ENCODE data around the gene PCYT2.
A peak's percentile ranks its signal among the peaks of the same experiment; 100 is the strongest.

The PCYT2 gene

GRCh38 chr17:81911277-81911961 is at the start of gene PCYT2:
PCYT2 (minus strand) TSS chr17:81911399; CDS start chr17:81911355, 44 bp downstream.
- Histone ChIP-seq H3K27me3 (no peaks in the 10 kb centered on the region), H3K36me3 (peaks cover 79% of the 10 kb centered on the region), H3K27ac (peak within 1 kb of the TSS; percentile 76), H3K4me1 (peaks cover 44% of the 10 kb centered on the region), H3K9ac (peak within 1 kb of the TSS; percentile 87), H4K20me1 (peaks cover 78% of the 10 kb centered on the region), H3K4me3 (peak within 1 kb of the TSS; percentile 91), H3K9me3 (no peaks in the 10 kb centered on the region), H3K4me2 (peak within 1 kb of the TSS; percentile 91)
- TF ChIP-seq Cebpa-rat (IDR thresholded peaks at IDR 0.05) = no peak

DNA sequence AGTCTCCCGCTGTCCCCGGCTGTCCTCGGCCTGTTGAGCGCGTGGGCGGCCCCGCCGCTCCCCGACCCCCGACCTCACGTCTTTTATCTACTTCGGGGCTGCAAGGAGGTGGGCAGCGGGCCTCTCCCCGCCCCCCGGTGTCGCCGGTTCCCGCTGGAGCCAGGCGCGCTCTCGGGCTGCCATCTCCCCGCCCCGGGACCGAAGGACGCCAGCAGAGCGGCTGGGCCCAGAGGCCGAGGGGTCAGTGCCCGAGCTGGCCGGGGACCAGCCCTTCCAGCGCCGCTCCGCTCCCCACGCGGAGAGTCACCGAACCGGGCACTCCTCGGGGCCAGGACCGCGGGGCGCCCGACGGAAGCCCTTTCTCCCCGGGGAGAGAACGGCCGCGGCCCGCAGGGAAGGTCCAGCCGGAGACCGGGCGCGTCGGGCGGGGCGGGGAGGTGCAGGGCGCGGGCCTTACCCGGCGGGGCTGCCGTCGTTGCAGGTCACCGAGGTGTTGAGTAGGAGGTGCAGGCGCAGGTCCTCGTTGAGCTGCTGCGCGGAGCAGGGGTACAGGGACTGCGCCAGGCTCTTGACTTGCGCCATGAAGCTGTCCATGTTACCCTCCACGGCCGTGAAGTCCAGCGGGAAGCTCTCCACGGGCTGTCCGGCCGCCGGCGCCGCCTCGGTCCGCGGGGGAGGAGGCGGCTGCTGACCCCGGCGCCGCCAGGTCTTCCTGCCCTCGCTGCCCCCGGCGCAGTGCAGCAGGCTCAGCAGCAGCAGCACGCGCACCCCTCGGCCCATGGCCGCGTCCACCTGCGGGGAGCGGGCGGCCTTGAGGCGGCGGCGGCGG is 49.1 kb upstream of the PCYT2 start:
- Histone ChIP-seq H3K27me3 (peaks cover 89% of the 10 kb centered on the region), H3K4me3 (peak overlapping the region; percentile 65), H3K9ac (no peak overlapping the region), H3K36me3 (no peaks in the 10 kb centered on the region), H3K4me2 (peak overlapping the region; percentile 97), H3K9me3 (no peaks in the 10 kb centered on the region), H3K4me1 (peaks cover 24% of the 10 kb centered on the region), H3K27ac (no peak overlapping the region), H4K20me1 (peaks cover 29% of the 10 kb centered on the region)
- no peak for TF ChIP-seq Cebpa-rat (IDR thresholded peaks at IDR 0.05)

- peak overlapping the region; percentile 65 for H3K4me3 ChIP-seq
- peaks cover 81% of the 10 kb centered on the region for H3K27me3 ChIP-seq
- H3K36me3 ChIP-seq = no peaks in the 10 kb centered on the region
- peaks cover 23% of the 10 kb centered on the region for H3K4me1 ChIP-seq
- H4K20me1 ChIP-seq = peaks cover 29% of the 10 kb centered on the region
- 0 out of 2 replicates have a peak overlapping the region, but pooled peaks have one; percentile 24 for H3K9ac ChIP-seq
- no peak for TF ChIP-seq Cebpa-rat (IDR thresholded peaks at IDR 0.05)
- H3K27ac ChIP-seq = no peak overlapping the region
- H3K9me3 ChIP-seq = no peaks in the 10 kb centered on the region
- peak overlapping the region; percentile 97 for H3K4me2 ChIP-seq
Observed at GRCh38 chr17:81959362-81960129, 48.3 kb upstream of the PCYT2 start.

- Histone ChIP-seq H3K27me3 (peaks cover 73% of the 10 kb centered on the region), H3K4me1 (peaks cover 23% of the 10 kb centered on the region), H3K27ac (no peak overlapping the region), H3K36me3 (no peaks in the 10 kb centered on the region), H3K9me3 (no peaks in the 10 kb centered on the region), H3K9ac (no peak overlapping the region), H4K20me1 (peaks cover 25% of the 10 kb centered on the region), H3K4me3 (peak overlapping the region; percentile 65), H3K4me2 (peak overlapping the region; percentile 97)
- TF ChIP-seq Cebpa-rat (IDR thresholded peaks at IDR 0.05) = no peak
Observed at GRCh38 chr17:81958633-81959342, 47.6 kb upstream of the PCYT2 start.

GRCh38 chr17:81957691-81958432 is 46.7 kb upstream of the PCYT2 start:
- Histone ChIP-seq H3K36me3 (no peaks in the 10 kb centered on the region), H3K27me3 (peaks cover 64% of the 10 kb centered on the region)

DNA sequence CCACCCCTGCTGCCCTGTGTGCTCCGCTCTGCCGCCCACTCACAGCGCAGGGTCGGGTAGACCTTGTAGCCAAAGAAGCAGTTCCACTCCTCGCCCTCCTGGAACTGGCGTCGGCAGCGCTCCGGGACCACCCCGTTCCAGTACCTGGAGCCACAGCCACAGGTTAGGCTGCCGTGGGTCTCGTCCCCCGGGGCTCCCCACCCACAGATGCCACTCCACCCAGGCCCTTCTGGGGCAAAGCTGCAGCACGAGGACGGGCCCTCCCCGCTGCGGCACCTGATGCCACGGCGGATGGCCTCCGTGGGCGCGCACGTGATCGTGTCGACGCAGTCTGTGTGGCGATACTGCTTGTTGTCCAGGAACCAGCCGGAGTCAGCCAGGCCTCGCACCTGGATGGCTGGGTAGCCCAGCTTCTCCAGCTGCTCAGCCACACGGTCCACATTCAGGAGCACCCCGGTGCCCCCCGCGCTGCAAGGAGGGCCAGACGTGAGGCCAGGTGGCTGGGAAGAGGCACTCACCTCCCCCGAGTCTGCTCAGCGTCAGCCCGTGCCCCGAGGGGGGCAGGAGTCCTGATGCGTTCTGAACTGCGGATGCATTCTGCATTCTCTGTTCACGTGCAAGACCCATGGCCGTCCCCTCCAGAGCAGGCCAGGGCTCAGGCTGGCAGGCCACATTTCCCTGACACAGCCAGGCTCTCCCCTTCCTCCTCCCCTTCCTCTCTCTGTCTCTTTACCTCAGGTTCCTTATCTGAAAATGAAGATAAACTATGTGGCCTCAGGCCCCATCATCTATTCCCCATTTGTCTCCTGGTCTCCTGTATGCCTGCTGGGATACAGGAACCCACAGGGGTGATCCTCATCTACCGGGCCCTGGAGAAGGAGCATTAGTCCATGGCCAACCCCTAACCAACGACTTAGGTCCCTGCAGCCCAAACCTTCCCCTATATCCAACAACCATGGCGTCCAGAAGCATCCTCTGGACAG is 45.7 kb upstream of the PCYT2 start:
- no peak overlapping the region for H3K4me2 ChIP-seq
- no peaks in the 10 kb centered on the region for H3K9me3 ChIP-seq
- H3K4me1 ChIP-seq = peaks cover 30% of the 10 kb centered on the region
- H3K27me3 ChIP-seq = peaks cover 54% of the 10 kb centered on the region
- no peak overlapping the region for H3K4me3 ChIP-seq
- no peak overlapping the region for H3K27ac ChIP-seq
- H4K20me1 ChIP-seq = peaks cover 17% of the 10 kb centered on the region
- H3K36me3 ChIP-seq = no peaks in the 10 kb centered on the region
- H3K9ac ChIP-seq = 0 out of 2 replicates have a peak overlapping the region, but pooled peaks have one; percentile 29
- no peak for TF ChIP-seq Cebpa-rat (IDR thresholded peaks at IDR 0.05)

More at GRCh38 chr17:81957691-81958432, 46.7 kb upstream of the PCYT2 start:
- H3K4me3 ChIP-seq = no peak overlapping the region
- no peak overlapping the region for H3K27ac ChIP-seq
- H3K9me3 ChIP-seq = no peaks in the 10 kb centered on the region
- H3K4me1 ChIP-seq = peaks cover 26% of the 10 kb centered on the region
- no peak overlapping the region for H3K9ac ChIP-seq
- H3K4me2 ChIP-seq = no peak overlapping the region
- H4K20me1 ChIP-seq = peaks cover 25% of the 10 kb centered on the region
- no peak for TF ChIP-seq Cebpa-rat (IDR thresholded peaks at IDR 0.05)

- Histone ChIP-seq H3K9ac (no peak overlapping the region), H3K4me2 (no peak overlapping the region), H4K20me1 (peaks cover 11% of the 10 kb centered on the region), H3K27ac (no peak overlapping the region), H3K9me3 (no peaks in the 10 kb centered on the region), H3K36me3 (no peaks in the 10 kb centered on the region), H3K27me3 (peaks cover 45% of the 10 kb centered on the region), H3K4me1 (peaks cover 28% of the 10 kb centered on the region), H3K4me3 (no peak overlapping the region)
- no peak for TF ChIP-seq Cebpa-rat (IDR thresholded peaks at IDR 0.05)
Observed at GRCh38 chr17:81955756-81956544, 44.8 kb upstream of the PCYT2 start.
